ENCODE results near the gene EEF1A2.

GRCh38 chr20:63441136-63442099 lies 57.5 kb downstream of the EEF1A2 start:
- no peak for TF ChIP-seq CTCF (IDR thresholded peaks at IDR 0.05)
- TF ChIP-seq POLR2A (IDR thresholded peaks at IDR 0.05) = no peak

Measured in uterus (tissue), 2 donors.